ENCODE results near the gene APLF. TPM values are rescaled to one million over a fixed set of nuclear protein-coding genes. Genes with fewer than 3 reads are reported as not detected.

Gene APLF
- total and polyA plus RNA-seq, 2 experiments from 2014 or later = 1.5 to 5.0 TPM

DNA sequence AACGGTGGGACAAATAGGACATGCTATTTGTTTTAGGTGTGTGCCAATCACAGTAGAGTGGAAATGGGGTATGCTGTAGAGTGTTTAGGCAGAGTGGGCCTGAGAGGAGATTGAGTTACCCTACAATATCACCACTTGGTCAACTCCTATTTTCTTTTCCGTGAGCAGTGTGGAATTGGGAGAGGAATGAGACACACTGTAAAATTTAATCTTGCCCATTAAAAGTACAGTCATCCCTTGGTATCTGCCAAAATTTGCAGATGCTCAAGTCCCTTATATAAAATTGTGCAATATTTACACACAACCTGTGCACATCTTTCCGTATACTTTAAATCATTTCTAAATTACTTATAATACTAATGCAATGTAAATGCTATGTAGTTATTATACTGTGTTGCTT, 12.7 kb upstream of the APLF start:
- no peaks in the 10 kb centered on the region for H3K79me2 ChIP-seq
- 83% methylated on average over 3 of the region's 3 CpGs for WGBS (ENCODE audit: low lambda C conversion rate, missing lambda C conversion rate)

DNA sequence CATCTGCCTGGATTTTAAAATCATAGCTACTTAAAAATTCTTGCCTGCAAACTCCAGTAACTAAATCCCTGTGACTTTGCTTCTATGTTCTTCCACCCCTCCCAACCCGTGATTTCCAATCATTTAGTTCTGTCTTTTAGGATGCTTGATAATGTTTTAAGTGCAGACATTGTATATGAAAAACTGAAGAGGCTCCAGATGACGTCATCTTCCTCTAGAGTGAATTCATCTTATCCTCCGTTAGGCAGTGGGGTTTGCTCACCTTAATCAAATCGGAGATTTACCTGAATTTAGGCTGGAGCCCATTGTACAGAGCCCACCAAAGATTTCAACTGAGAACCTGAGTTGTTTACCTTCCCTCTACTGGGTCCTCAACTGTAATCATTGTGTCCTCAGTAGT, 11.2 kb upstream of the APLF start:
- H3K4me1 ChIP-seq (ENCODE audit: insufficient read depth) = peaks cover 6% of the 10 kb centered on the region
- no peaks in the 10 kb centered on the region for H4K20me1 ChIP-seq (ENCODE audit: insufficient read depth, poor library complexity, severe bottlenecking)
- DNase-seq (ENCODE audit: low spot score) = no peak
- H3K36me3 ChIP-seq (replicated peaks; ENCODE audit: insufficient read depth, low read depth) = no peaks in the 10 kb centered on the region
- H3K4me3 ChIP-seq = no peak overlapping the region
- H3K9me2 ChIP-seq (replicated peaks; ENCODE audit: insufficient read depth) = no peaks in the 10 kb centered on the region
- H2AFZ ChIP-seq = no peak overlapping the region
- no peak overlapping the region for H3K27ac ChIP-seq
- TF ChIP-seq, protein P1, sequence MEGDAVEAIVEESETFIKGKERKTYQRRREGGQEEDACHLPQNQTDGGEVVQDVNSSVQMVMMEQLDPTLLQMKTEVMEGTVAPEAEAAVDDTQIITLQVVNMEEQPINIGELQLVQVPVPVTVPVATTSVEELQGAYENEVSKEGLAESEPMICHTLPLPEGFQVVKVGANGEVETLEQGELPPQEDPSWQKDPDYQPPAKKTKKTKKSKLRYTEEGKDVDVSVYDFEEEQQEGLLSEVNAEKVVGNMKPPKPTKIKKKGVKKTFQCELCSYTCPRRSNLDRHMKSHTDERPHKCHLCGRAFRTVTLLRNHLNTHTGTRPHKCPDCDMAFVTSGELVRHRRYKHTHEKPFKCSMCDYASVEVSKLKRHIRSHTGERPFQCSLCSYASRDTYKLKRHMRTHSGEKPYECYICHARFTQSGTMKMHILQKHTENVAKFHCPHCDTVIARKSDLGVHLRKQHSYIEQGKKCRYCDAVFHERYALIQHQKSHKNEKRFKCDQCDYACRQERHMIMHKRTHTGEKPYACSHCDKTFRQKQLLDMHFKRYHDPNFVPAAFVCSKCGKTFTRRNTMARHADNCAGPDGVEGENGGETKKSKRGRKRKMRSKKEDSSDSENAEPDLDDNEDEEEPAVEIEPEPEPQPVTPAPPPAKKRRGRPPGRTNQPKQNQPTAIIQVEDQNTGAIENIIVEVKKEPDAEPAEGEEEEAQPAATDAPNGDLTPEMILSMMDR (IDR thresholded peaks at IDR 0.05; ENCODE audit: poor library complexity) = no peak
- TF ChIP-seq EZH2phosphoT487 (IDR thresholded peaks at IDR 0.05; ENCODE audit: low read depth, severe bottlenecking, unreplicated experiment) = no peak
- no peak for TF ChIP-seq EZH2 (IDR thresholded peaks at IDR 0.05; ENCODE audit: borderline replicate concordance)
- H3K27me3 ChIP-seq = no peaks in the 10 kb centered on the region
- no peaks in the 10 kb centered on the region for H3K9me3 ChIP-seq (ENCODE audit: low read depth)
- no peaks in the 10 kb centered on the region for H3K79me2 ChIP-seq
- no peak overlapping the region for H3K4me2 ChIP-seq
- 86% methylated on average over 4 of the region's 4 CpGs for WGBS (ENCODE audit: low lambda C conversion rate, missing lambda C conversion rate)

More for the DNA sequence above, 12.7 kb upstream of the APLF start:
- Histone ChIP-seq H3K4me2 (no peak overlapping the region), H3K4me3 (no peak overlapping the region), H3K36me3 (replicated peaks; ENCODE audit: insufficient read depth, low read depth) (no peaks in the 10 kb centered on the region), H3K27ac (no peak overlapping the region), H2AFZ (no peak overlapping the region), H3K4me1 (ENCODE audit: insufficient read depth) (peaks cover 6% of the 10 kb centered on the region), H4K20me1 (ENCODE audit: insufficient read depth, poor library complexity, severe bottlenecking) (no peaks in the 10 kb centered on the region), H3K9me2 (replicated peaks; ENCODE audit: insufficient read depth) (no peaks in the 10 kb centered on the region), H3K27me3 (no peaks in the 10 kb centered on the region), H3K9me3 (ENCODE audit: low read depth) (no peaks in the 10 kb centered on the region)
- TF ChIP-seq, protein P1 (IDR thresholded peaks at IDR 0.05; ENCODE audit: poor library complexity) = no peak
- no peak for TF ChIP-seq EZH2phosphoT487 (IDR thresholded peaks at IDR 0.05; ENCODE audit: low read depth, severe bottlenecking, unreplicated experiment)
- no peak for TF ChIP-seq EZH2 (IDR thresholded peaks at IDR 0.05; ENCODE audit: borderline replicate concordance)
- DNase-seq (ENCODE audit: low spot score) = no peak

DNA sequence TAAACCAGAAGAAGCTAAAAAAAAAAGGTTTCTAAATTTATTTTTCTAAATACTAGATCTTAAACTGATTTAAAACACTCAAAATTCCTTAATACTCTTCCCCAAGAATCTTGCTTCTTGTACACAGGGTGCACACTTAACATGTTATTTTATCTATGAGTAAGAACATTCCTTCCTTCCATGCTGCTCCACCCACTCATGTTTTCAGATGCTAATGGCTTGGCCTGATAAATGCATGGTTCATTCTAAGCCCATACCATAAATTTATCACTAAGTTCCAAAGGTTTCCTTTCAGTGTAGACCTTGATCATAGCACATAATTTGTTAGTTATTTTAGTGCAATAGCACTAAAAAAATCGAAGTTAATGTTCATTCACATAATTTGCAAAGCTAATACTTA, 8.4 kb upstream of the APLF start:
- Histone ChIP-seq H3K27me3 (no peaks in the 10 kb centered on the region), H3K4me3 (no peak overlapping the region), H4K20me1 (ENCODE audit: insufficient read depth, poor library complexity, severe bottlenecking) (no peaks in the 10 kb centered on the region), H2AFZ (no peak overlapping the region), H3K4me1 (ENCODE audit: insufficient read depth) (peaks cover 6% of the 10 kb centered on the region), H3K36me3 (replicated peaks; ENCODE audit: insufficient read depth, low read depth) (no peaks in the 10 kb centered on the region), H3K27ac (no peak overlapping the region), H3K9me3 (ENCODE audit: low read depth) (no peaks in the 10 kb centered on the region), H3K4me2 (no peak overlapping the region), H3K79me2 (no peaks in the 10 kb centered on the region), H3K9me2 (replicated peaks; ENCODE audit: insufficient read depth) (no peaks in the 10 kb centered on the region)
- DNase-seq (ENCODE audit: low spot score) = peak; percentile 39
- TF ChIP-seq EZH2phosphoT487 (IDR thresholded peaks at IDR 0.05; ENCODE audit: low read depth, severe bottlenecking, unreplicated experiment) = no peak
- no peak for TF ChIP-seq EZH2 (IDR thresholded peaks at IDR 0.05; ENCODE audit: borderline replicate concordance)
- TF ChIP-seq, protein P1 (IDR thresholded peaks at IDR 0.05; ENCODE audit: poor library complexity) = no peak
- 63% methylated on average over 1 of the region's 1 CpG for WGBS (ENCODE audit: low lambda C conversion rate, missing lambda C conversion rate)
